ENCODE measurements around the gene RBBP8NL. TPM values are rescaled to one million over a fixed set of nuclear protein-coding genes. Genes with fewer than 3 reads are reported as not detected.

RBBP8NL gene
- total and polyA plus RNA-seq, 2 of the 8 experiments (the other 6 are each of a cell fraction or from before 2014, with no cell fraction given): 0.43 to 0.48 TPM

DNA sequence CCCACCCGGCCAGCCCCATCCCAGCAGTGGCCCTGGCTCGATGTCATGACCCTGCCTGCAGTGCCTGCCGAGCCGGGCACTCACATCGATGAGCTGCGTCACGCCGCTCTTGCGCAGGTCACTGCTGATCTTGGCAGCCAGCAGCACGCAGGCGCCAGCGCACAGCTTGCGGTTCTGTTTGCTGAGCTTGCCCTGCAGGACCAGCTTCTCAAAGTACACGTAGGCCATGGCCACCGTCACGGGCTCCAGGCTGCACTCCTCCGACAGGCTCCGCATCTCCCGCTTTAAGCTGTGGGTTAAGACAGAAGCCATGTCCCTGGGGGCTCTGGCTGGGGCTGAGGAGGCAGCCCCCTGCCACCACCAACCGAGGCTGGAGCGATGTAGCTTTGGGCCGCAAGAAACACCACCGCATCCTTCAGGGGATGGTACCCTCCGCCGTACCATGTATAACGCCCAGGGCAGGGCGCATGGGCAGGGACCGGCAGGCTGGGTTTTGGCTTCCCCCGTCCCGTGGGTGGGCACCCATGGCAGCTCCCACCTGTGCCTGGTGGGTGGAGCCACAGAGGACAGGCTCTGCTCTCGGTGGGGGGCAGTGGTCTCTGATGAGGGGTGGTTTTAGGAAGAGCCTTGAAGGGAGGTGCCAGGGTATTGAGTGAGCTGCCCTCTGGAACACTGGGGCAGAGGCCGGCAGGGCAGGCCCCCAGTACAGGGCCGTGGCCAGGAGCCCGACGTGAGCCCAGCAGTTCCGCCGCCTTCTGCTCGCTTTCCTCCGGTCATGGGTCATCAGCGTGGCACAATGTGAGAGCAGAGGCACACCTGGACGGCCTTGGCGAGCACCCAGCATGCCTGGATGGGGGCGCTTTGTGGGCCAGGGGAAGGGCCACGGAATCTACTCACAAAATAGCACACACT, 35.9 kb downstream of the RBBP8NL start (continued):
- TF ChIP-seq, protein P1, sequence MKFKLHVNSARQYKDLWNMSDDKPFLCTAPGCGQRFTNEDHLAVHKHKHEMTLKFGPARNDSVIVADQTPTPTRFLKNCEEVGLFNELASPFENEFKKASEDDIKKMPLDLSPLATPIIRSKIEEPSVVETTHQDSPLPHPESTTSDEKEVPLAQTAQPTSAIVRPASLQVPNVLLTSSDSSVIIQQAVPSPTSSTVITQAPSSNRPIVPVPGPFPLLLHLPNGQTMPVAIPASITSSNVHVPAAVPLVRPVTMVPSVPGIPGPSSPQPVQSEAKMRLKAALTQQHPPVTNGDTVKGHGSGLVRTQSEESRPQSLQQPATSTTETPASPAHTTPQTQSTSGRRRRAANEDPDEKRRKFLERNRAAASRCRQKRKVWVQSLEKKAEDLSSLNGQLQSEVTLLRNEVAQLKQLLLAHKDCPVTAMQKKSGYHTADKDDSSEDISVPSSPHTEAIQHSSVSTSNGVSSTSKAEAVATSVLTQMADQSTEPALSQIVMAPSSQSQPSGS (IDR thresholded peaks at IDR 0.05; ENCODE audit: low read length): no peak
- no peak for TF ChIP-seq FOSL1 (IDR thresholded peaks at IDR 0.05; ENCODE audit: insufficient read depth, low read depth, low read length)
- no peak for TF ChIP-seq RFX5 (IDR thresholded peaks at IDR 0.05; ENCODE audit: borderline replicate concordance, low read depth, low read length)
- TF ChIP-seq NANOG (IDR thresholded peaks at IDR 0.05; ENCODE audit: insufficient read depth, low read depth, low read length, poor library complexity, severe bottlenecking): no peak
- TF ChIP-seq CBX5 (IDR thresholded peaks at IDR 0.05; ENCODE audit: low read depth, low read length): no peak
- no peak for TF ChIP-seq BRCA1 (IDR thresholded peaks at IDR 0.05; ENCODE audit: low read depth, low read length)
- TF ChIP-seq MAFK (IDR thresholded peaks at IDR 0.05; ENCODE audit: low read depth, low read length): no peak

Measured in H1 (cell line).